NCI-H748 (cell line): ENCODE data around the gene PEF1.

Experiments used
- DNase-seq: peaks from one replicate; lab custom pipeline; 2025; ENCODE audit not compliant: unreplicated experiment; lab: John Stamatoyannopoulos, UW

PEF1 gene

GRCh38 chr1:31655104-31655503, 10.4 kb upstream of the PEF1 start:
- no peak for DNase-seq

- no peak for DNase-seq
Observed at GRCh38 chr1:31654474-31654776, 9.7 kb upstream of the PEF1 start.

GRCh38 chr1:31653717-31654473, 9.2 kb upstream of the PEF1 start:
- DNase-seq = no peak

- DNase-seq = no peak
Observed at GRCh38 chr1:31652891-31653499, 8.3 kb upstream of the PEF1 start.

- DNase-seq = no peak
Observed at GRCh38 chr1:31651766-31652165, 7.1 kb upstream of the PEF1 start.

- DNase-seq = no peak
Observed at GRCh38 chr1:31651089-31651420, 6.4 kb upstream of the PEF1 start.

GRCh38 chr1:31650161-31651088, 5.7 kb upstream of the PEF1 start:
- no peak for DNase-seq

- no peak for DNase-seq
Observed at GRCh38 chr1:31648641-31649357, 4.1 kb upstream of the PEF1 start.

- DNase-seq = no peak
Observed at GRCh38 chr1:31648190-31648589, 3.5 kb upstream of the PEF1 start.

- DNase-seq = no peak
Observed at GRCh38 chr1:31647106-31647505, 2.4 kb upstream of the PEF1 start.

- DNase-seq = no peak
Observed at GRCh38 chr1:31646259-31646960, 1.7 kb upstream of the PEF1 start.

- DNase-seq = no peak
Observed at GRCh38 chr1:31645274-31645568, 545 bp upstream of the PEF1 start.

- DNase-seq = no peak
Observed at GRCh38 chr1:31643976-31644559, 608 bp downstream of the PEF1 start.

- no peak for DNase-seq
Observed at GRCh38 chr1:31642897-31643296, 1.8 kb downstream of the PEF1 start.

- DNase-seq = no peak
Observed at GRCh38 chr1:31642366-31642765, 2.3 kb downstream of the PEF1 start.

GRCh38 chr1:31640964-31641363, 3.7 kb downstream of the PEF1 start:
- no peak for DNase-seq

GRCh38 chr1:31640179-31640578, 4.5 kb downstream of the PEF1 start:
- DNase-seq = no peak

- DNase-seq = no peak
Observed at GRCh38 chr1:31639543-31639942, 5.1 kb downstream of the PEF1 start.

- DNase-seq = no peak
Observed at GRCh38 chr1:31637915-31638673, 6.6 kb downstream of the PEF1 start.

- DNase-seq = peak; percentile 2
Observed at GRCh38 chr1:31633117-31633516, 11.6 kb downstream of the PEF1 start.
